ENCODE measurements around the gene PRG3.
A peak's percentile ranks its signal among the peaks of the same experiment; 100 is the strongest.

DNA sequence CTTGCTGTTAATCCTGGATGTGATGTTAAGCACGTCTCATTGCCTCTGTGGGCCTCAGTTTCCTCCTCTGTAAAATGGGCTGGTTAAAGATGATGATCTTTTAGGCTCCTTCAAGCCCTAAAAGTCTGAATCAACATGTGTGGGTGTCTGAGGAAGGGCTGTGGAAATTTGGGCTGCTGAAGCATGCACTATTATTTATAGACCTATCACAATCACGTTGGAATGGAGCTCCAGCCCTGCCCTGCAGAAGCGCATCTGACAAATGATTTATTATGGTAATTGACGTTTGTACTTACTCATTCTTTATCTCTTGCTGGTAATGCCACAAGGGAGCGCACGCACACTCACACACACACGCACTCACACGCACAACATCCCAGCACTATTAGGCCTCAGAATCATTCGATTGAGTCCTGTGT is 22.4 kb downstream of the PRG3 start:
- TF ChIP-seq ARNT (IDR thresholded peaks at IDR 0.05) (no peak), BHLHE40 (IDR thresholded peaks at IDR 0.05; ENCODE audit: low read length) (0 out of 2 replicates have a peak, but pooled peaks have one; percentile 52), TAF1 (IDR thresholded peaks at IDR 0.05; ENCODE audit: control insufficient read depth, extremely low read depth, insufficient read depth, low read length, severe bottlenecking) (no peak), RBM34 (IDR thresholded peaks at IDR 0.05; ENCODE audit: borderline replicate concordance, insufficient read depth, low read length) (no peak), POLR2AphosphoS2 (IDR thresholded peaks at IDR 0.05; ENCODE audit: low read length) (no peak), CHD2 (IDR thresholded peaks at IDR 0.05; ENCODE audit: low read depth, low read length) (no peak)

Measured in K562 (cell line).